ENCODE data around the gene FOXN3. TPM values are rescaled to one million over a fixed set of nuclear protein-coding genes. Genes with fewer than 3 reads are reported as not detected.
"Not testable (repeated sequence)": the region's sequence is repeated elsewhere in the genome, so short reads cannot be mapped to it uniquely, and the experiment has no call there.

Gene FOXN3
- total and polyA plus RNA-seq, 10 donors, result 9.2 to 121 (median 98.3) TPM

DNA sequence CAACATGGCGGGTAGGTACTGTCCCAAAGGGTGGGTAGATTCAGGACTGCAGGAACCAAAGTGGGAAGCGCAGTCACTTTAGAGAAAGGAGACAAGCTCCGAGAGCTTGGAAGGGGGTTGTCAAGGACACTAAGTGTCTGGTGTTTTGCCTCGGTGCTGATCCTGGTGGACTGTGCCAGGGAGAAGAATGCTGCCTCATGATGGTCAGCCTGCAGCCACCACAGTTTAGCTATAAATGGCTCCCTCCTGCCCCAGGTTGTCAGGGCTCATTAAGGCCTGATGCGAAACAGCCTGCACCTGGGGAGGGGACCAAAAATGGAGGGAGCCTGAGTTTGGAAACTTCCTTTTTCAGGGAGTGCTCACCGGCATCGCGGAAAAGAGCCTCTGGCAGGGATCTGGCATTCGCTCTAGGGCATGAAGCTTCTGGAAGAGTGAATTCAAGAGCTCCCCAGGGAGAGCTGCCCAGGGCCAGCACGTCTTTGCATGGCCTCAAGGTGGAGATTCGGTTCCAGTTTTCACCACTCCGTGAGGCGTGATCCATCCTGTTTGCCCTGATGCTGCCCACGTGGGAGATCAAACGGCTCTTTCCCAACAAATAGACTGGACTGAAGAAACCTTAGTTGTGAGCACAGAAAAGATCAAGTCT is 164.0 kb downstream of the FOXN3 start:
- 78 to 86% (median 80%) methylated on average over 14 to 15 of the region's 15 CpGs for WGBS, 5 donors
- Histone ChIP-seq H3K36me3 (peaks cover 0 to 39% (median 0%) of the 10 kb centered on the region in 6 donors), H3K27me3 (replicated peaks in 1 of 7) (no peaks in the 10 kb centered on the region), H3K4me3 (no peak overlapping the region), H3K27ac (no peak overlapping the region), H3K4me1 (peaks cover 0 to 11% (median 0%) of the 10 kb centered on the region in 6 donors), H3K9me3 (no peaks in the 10 kb centered on the region)
- no peak for TF ChIP-seq POLR2AphosphoS5 (IDR thresholded peaks at IDR 0.05)
- no peak for TF ChIP-seq POLR2A (IDR thresholded peaks at IDR 0.05)
- TF ChIP-seq, protein P1, sequence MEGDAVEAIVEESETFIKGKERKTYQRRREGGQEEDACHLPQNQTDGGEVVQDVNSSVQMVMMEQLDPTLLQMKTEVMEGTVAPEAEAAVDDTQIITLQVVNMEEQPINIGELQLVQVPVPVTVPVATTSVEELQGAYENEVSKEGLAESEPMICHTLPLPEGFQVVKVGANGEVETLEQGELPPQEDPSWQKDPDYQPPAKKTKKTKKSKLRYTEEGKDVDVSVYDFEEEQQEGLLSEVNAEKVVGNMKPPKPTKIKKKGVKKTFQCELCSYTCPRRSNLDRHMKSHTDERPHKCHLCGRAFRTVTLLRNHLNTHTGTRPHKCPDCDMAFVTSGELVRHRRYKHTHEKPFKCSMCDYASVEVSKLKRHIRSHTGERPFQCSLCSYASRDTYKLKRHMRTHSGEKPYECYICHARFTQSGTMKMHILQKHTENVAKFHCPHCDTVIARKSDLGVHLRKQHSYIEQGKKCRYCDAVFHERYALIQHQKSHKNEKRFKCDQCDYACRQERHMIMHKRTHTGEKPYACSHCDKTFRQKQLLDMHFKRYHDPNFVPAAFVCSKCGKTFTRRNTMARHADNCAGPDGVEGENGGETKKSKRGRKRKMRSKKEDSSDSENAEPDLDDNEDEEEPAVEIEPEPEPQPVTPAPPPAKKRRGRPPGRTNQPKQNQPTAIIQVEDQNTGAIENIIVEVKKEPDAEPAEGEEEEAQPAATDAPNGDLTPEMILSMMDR (IDR thresholded peaks at IDR 0.05 in 8 of 11, conservative IDR thresholded peaks at IDR 0.05 in 3 of 11), result no peak
- intact Hi-C loops (cut with DNase I; ENCODE audit: low total_unique reads), result no loop called here
- DNase-seq, result no peak

DNA sequence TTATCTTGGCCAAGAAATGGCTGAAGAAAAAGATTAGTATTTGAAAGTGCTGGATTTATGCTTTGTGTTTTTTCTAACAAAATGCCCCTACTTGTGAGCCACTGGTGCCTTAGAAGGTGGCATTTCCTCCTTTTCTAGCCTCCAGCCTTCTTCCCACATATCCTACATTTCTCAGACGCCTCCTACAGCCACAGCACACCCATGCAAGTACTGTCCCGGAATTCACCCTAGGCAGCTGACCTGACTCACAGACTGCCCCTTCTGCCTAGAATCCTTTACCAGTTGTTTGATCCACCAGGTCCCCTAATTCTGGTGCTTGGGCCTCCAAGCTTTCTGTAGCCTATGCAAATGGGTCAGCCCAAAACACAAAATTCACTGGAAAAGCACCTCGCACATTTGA is 166.0 kb downstream of the FOXN3 start:
- no peak overlapping the region for H3K27ac ChIP-seq
- no peaks in the 10 kb centered on the region for H3K9me3 ChIP-seq
- no peaks in the 10 kb centered on the region for H3K27me3 ChIP-seq (replicated peaks in 1 of 7)
- H3K4me1 ChIP-seq, result peaks cover 0 to 14% (median 0%) of the 10 kb centered on the region in 6 donors
- intact Hi-C loops (cut with DNase I; ENCODE audit: low total_unique reads), result no loop called here
- peaks cover 0 to 24% (median 0%) of the 10 kb centered on the region in 6 donors for H3K36me3 ChIP-seq
- TF ChIP-seq POLR2A (IDR thresholded peaks at IDR 0.05) (no peak), POLR2AphosphoS5 (IDR thresholded peaks at IDR 0.05) (no peak)
- TF ChIP-seq, protein P1 (IDR thresholded peaks at IDR 0.05 in 8 of 11, conservative IDR thresholded peaks at IDR 0.05 in 3 of 11), result no peak
- 92 to 98% (median 95%) methylated on average over 3 of the region's 3 CpGs for WGBS, 5 donors
- no peak for DNase-seq
- H3K4me3 ChIP-seq, result no peak overlapping the region

GRCh38 chr14:89250655-89250975 is 166.4 kb downstream of the FOXN3 start:
- DNase-seq; H3K4me3 ChIP-seq; intact Hi-C loops (cut with DNase I; ENCODE audit: low total_unique reads); H3K27ac ChIP-seq; H3K27me3 ChIP-seq (replicated peaks in 1 of 7); H3K9me3 ChIP-seq: not testable (repeated sequence)
- Histone ChIP-seq H3K4me1 (peaks cover 0 to 14% (median 0%) of the 10 kb centered on the region in 6 donors), H3K36me3 (peaks cover 0 to 24% (median 0%) of the 10 kb centered on the region in 6 donors)
- 87 to 95% (median 91%) methylated on average over 4 of the region's 4 CpGs for WGBS, 5 donors

GRCh38 chr14:89249972-89250654 is 166.9 kb downstream of the FOXN3 start:
- no peak for DNase-seq
- H3K27ac ChIP-seq, result no peak overlapping the region
- TF ChIP-seq, protein P1 (IDR thresholded peaks at IDR 0.05 in 8 of 11, conservative IDR thresholded peaks at IDR 0.05 in 3 of 11), result no peak
- TF ChIP-seq POLR2A (IDR thresholded peaks at IDR 0.05) (no peak), POLR2AphosphoS5 (IDR thresholded peaks at IDR 0.05) (no peak)
- H3K27me3 ChIP-seq (replicated peaks in 1 of 7), result no peaks in the 10 kb centered on the region
- H3K36me3 ChIP-seq, result peaks cover 0 to 24% (median 0%) of the 10 kb centered on the region in 6 donors
- peaks cover 0 to 14% (median 0%) of the 10 kb centered on the region in 6 donors for H3K4me1 ChIP-seq
- no peaks in the 10 kb centered on the region for H3K9me3 ChIP-seq
- intact Hi-C loops (cut with DNase I; ENCODE audit: low total_unique reads), result no loop called here
- WGBS, 5 donors, result 80 to 100% (median 93%) methylated on average over 1 of the region's 1 CpG
- no peak overlapping the region for H3K4me3 ChIP-seq
